Glomerular endothelial cell (primary cell): ENCODE data around the gene CYP26A1. TPM values are rescaled to one million over a fixed set of nuclear protein-coding genes. Genes with fewer than 3 reads are reported as not detected.
A peak's percentile ranks its signal among the peaks of the same experiment; 100 is the strongest.

Source experiments
- DNase-seq: peaks from one replicate; pipeline ENCODE4 v3.0.0-alpha.2; 2011; ENCODE audit warnings: low read depth, low spot score; ENCODE audit errors: extremely low read depth
- total RNA-seq: library from RNA; depleted of rRNA; stranded (reverse); fragments of >200 nt; gene quantifications from 2 replicates; pipeline ENCODE4 v1.2.3, GENCODE V29; 2015

The CYP26A1 gene
- total RNA-seq, 1 donor from 2014 or later: not detected

DNA sequence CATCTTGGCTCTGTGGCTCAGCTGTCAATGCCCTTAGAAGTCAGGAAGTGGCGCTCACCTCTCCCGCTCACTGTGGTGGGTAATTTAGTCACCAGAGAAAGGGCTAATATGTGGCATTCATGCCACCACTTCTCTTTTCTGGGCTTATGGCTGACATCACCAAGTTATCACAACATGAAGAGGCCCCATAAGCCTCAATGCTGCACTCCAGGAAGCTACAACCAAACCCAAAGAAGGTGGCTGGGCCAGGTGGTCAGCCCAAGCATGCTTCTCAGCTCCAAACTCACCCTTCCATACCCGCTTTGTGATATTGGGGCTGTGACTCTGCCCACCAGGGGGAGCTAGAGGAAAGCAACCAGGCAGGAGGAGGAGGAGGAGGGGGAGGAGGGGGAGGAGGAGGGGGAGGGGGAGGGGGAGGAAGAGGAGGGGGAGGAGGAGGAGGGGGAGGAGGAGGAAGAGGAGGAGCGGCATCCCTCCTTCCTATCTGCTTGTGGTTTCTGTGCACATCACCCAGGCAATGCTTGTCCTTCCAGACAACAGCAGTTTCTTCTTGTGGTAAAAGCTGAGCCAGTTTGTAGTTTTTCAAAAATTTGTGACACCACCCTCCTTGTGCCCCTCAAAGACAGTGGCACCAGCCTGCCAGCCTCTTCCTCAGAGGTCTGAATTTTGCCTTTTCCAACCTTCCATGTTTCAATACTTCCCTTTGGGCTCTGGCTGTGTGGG lies 42.1 kb downstream of the CYP26A1 start:
- peak; percentile 9 for DNase-seq

DNA sequence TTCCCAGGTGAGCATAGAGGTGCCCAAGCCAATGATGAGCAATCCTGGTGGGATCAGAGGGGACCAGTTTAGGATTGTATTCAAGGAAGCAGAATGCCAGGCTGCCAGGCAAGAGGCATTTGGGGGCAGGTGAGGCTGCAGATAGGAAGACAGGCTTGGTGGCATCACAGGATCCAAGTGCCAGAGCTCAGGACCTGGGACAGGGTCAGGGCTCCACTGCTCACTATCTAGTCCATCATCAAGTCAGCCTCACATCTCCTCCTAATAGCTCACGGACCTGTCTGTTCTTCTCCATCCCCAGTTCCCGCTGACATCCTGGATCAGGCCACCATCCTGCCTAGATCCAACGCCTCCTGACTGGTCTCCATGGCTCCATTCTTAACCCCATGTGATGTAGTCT lies 47.6 kb downstream of the CYP26A1 start:
- DNase-seq: no peak

DNA sequence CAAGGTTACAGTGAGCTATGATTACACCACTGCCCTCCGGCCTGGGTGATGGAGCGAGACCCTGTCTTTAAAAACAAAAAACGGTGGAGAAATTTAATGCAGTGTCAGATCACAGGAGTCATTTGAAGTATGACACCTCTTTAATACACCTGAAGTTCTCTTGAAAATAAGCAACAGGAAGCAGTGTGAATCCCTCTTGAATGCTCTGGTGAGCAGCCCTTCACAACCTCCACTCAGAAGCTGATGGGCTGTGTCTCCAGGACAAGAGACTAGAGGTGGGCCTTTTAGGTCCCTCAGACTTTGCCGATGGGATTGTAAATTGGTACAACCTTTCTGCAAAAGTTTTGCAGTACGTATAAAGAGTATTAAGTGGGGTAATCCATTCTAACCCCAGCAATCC lies 50.1 kb downstream of the CYP26A1 start:
- DNase-seq: no peak

DNA sequence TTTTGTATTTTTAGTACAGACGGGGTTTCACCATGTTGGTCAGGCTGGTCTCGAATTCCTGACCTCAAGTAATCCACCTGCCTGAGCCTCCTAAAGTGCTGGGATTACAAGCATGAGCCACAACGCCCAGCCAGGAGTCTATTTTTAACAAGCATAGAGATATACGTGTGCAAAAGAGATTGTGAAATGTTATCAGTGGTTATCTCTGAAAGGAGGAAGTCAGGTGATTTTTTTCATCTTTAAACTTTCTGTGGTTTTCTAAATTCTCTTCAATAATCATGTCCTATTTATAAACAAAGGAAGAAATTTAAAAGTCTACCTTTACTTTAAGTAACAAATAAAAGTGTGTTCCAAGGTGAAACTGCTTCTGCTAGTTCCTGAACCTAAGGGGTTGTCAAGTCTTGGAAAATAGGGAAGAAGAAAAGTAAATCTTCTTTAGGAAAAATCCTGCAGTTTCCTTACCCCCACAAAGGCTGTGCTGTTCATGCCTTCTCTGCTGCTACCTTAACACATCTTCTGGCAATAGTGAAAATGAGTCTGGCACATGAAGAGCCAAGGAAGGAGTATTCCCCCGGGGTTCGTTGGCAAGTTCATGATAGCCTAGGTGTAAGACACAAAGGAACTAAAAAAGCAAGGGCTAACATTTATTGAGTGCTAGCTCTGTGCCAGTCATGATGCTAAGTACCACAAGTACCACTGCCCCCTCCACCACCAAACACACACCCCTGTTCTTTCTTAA lies 51.1 kb downstream of the CYP26A1 start:
- DNase-seq: no peak

DNA sequence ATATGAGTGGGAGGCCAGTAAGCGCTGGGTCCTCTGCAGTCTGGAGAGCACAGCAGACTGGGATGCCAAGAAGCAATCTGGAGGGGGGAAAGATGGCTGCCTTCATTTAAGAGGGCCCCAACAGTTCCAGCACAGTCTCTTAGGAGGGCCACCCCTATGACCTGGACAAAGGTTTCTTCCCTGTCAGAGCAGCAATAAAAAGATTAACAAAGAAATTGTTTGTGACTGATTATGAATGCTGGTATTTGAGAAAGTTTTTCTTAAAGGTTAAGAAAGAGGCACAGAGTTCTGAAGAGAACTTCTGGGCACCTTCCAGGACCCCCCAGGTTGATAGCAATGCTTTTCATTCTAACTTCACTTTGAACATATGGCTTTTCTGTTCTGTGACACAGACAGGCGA lies 52.3 kb downstream of the CYP26A1 start:
- no peak for DNase-seq

DNA sequence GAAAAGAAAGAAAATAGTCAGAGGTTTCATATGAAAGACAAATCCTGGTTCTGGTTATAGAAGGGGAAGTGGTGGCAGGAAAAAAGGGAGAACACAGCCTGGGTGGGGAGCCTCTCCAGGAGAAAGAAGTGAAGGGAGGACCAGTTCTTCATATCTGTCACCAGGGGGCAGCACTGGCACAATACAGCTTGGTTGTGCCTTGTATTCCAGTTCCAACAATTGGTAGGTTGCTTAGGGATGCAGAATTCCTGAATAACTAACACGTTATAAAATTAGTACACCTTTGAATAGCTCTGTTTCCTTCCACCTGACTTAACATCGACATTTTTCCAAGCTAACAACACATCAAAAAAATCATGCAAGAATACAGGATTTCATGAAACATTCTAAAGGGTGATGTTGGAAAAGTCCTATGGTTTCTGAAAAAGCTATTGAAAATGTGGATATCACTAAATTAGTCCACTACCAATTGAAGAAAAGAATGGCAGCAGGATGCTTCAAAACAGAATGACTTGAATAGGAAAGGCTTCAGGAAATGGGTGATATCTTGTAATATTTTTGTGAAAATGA lies 52.9 kb downstream of the CYP26A1 start:
- DNase-seq: no peak

Other genes starting within 250 kb of the CYP26A1 start
- gene EXOC6, start 225.4 kb upstream of the CYP26A1 start, total RNA-seq: 21.7 and 37.6 TPM in 2 replicates
- 0.05 and 1.1 TPM in 2 replicates for gene CYP26C1, start 13.1 kb upstream of the CYP26A1 start, total RNA-seq